ENCODE measurements around the gene VPS8. TPM values are rescaled to one million over a fixed set of nuclear protein-coding genes. Genes with fewer than 3 reads are reported as not detected.

The VPS8 gene
- total RNA-seq, 1 experiment from 2014 or later = 39.7 TPM

DNA sequence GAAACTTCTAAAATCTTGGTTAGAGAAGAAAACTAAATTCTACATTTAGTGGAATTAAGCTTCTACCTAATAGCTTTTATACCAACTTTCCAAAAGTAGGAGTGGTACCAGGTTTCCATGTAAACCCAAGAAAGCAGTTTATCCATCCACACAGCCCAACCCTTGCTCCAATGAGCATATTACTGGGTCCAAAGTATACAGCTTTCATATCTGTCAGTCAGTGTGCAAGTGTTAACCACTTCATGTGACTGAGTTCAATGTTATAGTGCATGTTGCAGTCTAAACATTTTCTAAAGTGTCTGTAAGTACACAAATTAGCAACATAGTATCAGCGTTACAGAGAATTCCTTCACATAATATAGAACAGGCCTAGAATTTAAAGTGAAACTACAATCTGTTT is 267.7 kb downstream of the VPS8 start:
- Histone ChIP-seq H3K9ac (ENCODE audit: extremely low read depth, insufficient read length, low read length) (no peak overlapping the region), H3K4me1 (ENCODE audit: insufficient read depth, low read length) (no peaks in the 10 kb centered on the region), H3K27me3 (ENCODE audit: insufficient read depth, low read length) (no peaks in the 10 kb centered on the region), H4K20me1 (ENCODE audit: control insufficient read depth, insufficient read depth, insufficient read length) (no peaks in the 10 kb centered on the region), H4K8ac (replicated peaks; ENCODE audit: insufficient read length, low read depth, low read length) (no peak overlapping the region), H3K14ac (ENCODE audit: insufficient read depth, low read length) (no peak overlapping the region), H2BK20ac (ENCODE audit: low read depth, low read length, poor library complexity, severe bottlenecking) (no peak overlapping the region), H3K79me1 (ENCODE audit: insufficient read depth, low read depth, low read length, poor library complexity, severe bottlenecking) (no peaks in the 10 kb centered on the region), H3K27ac (ENCODE audit: insufficient read length, low read depth, low read length) (no peak overlapping the region), H2BK5ac (ENCODE audit: insufficient read length, low read length) (no peak overlapping the region), H3K9me3 (ENCODE audit: control insufficient read depth, low read depth, low read length) (no peaks in the 10 kb centered on the region), H4K5ac (ENCODE audit: insufficient read length, low read depth, low read length) (no peak overlapping the region), H2BK15ac (ENCODE audit: low read depth, low read length) (no peak overlapping the region), H3K23me2 (ENCODE audit: insufficient read length, low read depth, low read length, poor library complexity, severe bottlenecking) (no peaks in the 10 kb centered on the region), H4K91ac (ENCODE audit: insufficient read length, low read depth, low read length) (no peak overlapping the region), H3K4me2 (ENCODE audit: insufficient read depth, insufficient read length, low read length) (no peak overlapping the region), H2AK5ac (ENCODE audit: insufficient read length, low read length) (no peak overlapping the region), H3K4ac (ENCODE audit: low read depth, low read length) (no peak overlapping the region), H2BK120ac (ENCODE audit: low read depth, low read length, poor library complexity, severe bottlenecking) (no peak overlapping the region), H3K56ac (ENCODE audit: insufficient read length, low read depth, low read length) (no peak overlapping the region), H3K23ac (ENCODE audit: insufficient read length, low read depth, low read length) (no peak overlapping the region), H2BK12ac (ENCODE audit: insufficient read length, low read depth, low read length) (no peak overlapping the region), H3K18ac (ENCODE audit: insufficient read length, low read depth, low read length) (no peak overlapping the region), H3K79me2 (ENCODE audit: insufficient read depth, low read length) (no peaks in the 10 kb centered on the region), H2AFZ (ENCODE audit: low read length) (no peak overlapping the region), H3T11ph (ENCODE audit: low read length) (no peak overlapping the region)
- no peaks in the 10 kb centered on the region for H3K9me3 Mint-ChIP-seq
- DNase-seq = no peak
- no peak overlapping the region for H3K27ac Mint-ChIP-seq
- no peaks in the 10 kb centered on the region for H3K27me3 Mint-ChIP-seq (ENCODE audit: low read depth)
- peaks cover 4% of the 10 kb centered on the region in 2 experiments for H3K4me1 Mint-ChIP-seq
- TF ChIP-seq CTCF (conservative IDR thresholded peaks at IDR 0.05) = no peak
- H3K36me3 Mint-ChIP-seq (ENCODE audit: insufficient read depth in 1 of 3, low read depth in 3 of 3) = no peaks in the 10 kb centered on the region
- no peak overlapping the region for H3K4me3 Mint-ChIP-seq
- WGBS (ENCODE audit: extremely low coverage, insufficient read length, low lambda C conversion rate) = no CpG with 5 or more reads among the region's 1 CpG
